C4-2B (cell line): ENCODE data around the gene VSX1.

ENCODE experiments used
- CTCF ChIP-seq: fragments of 450-650 bp; conservative IDR thresholded peaks from 2 replicates; pipeline ENCODE4 v1.5.1; 2017; ENCODE audit warnings: mild to moderate bottlenecking
- ZFX ChIP-seq: fragments of 450-650 bp; IDR thresholded peaks from 2 replicates; pipeline ENCODE4 v1.6.1; 2017

- TF ChIP-seq CTCF: no peak
- no peak for TF ChIP-seq ZFX
Observed at GRCh38 chr20:25089096-25089495, 7.2 kb upstream of the VSX1 start.
